Measurements from ENCODE around the gene PACSIN2. TPM values are rescaled to one million over a fixed set of nuclear protein-coding genes. Genes with fewer than 3 reads are reported as not detected.
"Not testable (repeated sequence)": the region's sequence is repeated elsewhere in the genome, so short reads cannot be mapped to it uniquely, and the experiment has no call there.

The PACSIN2 gene
- total RNA-seq, 1 donor from 2014 or later, result 33.4 TPM

DNA sequence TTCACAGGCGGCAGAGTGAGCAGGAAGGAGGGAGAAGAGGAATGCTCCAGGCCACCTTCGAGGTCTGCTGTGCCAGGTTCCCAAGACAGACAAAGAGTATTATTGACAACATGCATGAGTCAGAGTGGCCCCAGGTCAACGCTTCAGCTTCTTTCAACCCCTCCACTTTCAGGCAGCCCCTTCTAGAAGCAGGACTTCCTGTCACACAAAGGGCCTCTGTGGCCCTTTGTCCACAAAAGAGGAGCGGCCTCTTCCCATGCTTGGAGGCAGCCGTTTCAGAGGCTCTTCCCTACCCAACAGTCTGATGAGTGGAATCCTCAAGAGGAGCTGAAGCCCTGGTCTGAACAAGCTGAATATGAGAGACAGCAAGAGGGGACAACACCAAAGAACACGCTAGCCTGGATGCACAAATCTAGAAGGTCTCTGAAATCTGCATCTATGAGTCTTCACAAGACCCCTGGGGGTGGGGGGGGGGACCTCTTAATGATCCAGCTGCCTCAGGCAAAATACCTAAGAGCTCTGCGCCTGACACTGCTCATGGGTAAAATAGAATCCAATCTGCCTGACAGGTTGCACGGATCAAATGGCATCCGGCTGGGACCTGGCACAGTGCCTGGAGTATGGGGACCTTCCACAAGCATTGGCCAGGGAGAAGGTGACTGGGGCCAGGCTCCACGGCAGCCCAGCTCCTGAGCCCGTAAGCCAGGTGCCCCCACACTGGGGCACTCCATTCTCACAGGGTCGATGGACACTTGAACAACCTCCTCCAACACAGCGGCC is 67.5 kb downstream of the PACSIN2 start:
- intact Hi-C loops (cut with micrococcal nuclease), result no loop called here

DNA sequence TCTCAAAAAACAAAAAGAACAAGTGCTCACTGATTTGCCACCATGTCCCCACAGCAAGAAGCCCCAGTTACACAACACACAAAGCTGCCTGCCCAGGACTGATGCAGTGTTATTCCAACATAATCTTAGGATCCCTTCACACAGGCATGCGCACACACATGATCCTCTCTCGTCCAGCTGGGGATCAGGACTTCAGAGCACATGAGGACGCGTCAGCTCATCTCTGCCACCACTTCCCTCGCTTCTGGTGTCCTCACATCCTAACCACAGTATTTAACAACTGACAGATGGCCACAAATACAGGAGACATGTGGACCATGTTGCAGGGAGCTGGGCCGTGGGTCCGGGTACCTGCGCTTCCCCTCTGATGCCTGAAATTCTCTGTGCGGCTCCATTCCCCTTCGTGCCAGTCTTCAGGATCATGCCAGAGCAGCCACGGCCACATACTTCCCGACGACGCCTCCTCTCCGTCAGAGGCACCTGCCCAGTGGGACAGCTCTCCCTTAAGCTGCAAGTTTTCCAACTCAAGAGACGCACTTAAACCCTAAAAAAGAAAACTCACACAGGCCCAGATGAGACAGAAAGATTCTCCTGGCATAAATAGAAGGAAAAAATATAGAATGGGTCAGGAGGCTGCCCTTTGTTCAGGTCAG is 68.3 kb downstream of the PACSIN2 start:
- intact Hi-C loops (cut with micrococcal nuclease), result no loop called here

DNA sequence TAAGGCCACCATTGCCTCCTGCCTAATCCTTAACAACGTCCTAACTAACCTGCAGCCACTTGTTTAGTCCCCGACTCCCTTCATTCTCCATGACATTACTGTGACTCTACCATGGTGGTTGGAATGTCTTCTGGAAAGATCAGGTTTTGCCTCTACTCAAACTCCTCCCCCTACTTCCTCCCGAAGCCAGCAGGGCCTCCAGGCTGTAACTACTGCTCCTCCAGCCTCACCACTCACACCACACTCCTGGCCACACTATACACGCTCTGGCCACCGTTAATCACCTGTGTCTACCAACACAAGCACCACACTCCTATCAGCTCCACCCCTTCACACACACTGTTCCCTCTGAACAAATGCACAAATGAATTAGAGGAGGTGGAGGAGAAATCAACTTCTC is 69.2 kb downstream of the PACSIN2 start:
- intact Hi-C loops (cut with micrococcal nuclease), result no loop called here

DNA sequence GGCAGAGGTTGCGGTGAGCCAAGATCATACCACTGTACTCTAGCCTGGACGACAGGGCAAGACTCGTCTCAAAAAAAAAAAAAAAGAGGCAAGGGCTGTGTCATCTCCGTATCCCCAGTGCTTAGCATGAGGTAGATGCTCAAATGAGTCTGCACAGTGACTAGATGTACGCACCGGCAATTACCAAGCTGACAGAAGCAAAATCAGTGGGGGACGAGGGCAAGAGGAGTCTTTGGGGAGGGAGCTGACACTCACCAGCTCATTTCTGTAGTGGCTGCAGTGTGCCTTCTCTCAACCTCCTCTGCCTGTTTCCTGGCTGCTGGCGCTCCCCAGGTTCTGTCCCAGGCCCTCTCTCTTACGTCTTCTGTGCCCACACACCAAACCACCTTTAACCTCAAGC is 69.9 kb downstream of the PACSIN2 start:
- intact Hi-C loops (cut with micrococcal nuclease), result no loop called here

DNA sequence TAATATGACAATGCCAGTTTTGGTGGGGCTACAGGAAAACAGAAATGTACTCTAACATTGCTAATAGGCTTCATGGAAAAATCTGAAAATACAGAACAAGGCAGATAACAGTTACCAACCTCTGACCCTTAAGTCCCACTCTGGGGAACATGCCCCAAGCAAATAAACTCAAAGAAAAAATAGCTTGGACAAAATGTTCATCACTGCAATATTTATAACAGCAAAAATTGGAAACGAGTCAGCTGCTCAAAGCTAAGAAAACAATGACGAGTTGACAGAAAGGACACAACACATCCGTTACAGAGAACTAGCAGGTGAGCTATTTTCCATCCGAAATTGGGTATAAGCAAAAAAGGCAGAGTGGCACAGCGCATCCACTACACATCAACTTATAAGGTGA is 70.5 kb downstream of the PACSIN2 start:
- intact Hi-C loops (cut with micrococcal nuclease), result no loop called here

DNA sequence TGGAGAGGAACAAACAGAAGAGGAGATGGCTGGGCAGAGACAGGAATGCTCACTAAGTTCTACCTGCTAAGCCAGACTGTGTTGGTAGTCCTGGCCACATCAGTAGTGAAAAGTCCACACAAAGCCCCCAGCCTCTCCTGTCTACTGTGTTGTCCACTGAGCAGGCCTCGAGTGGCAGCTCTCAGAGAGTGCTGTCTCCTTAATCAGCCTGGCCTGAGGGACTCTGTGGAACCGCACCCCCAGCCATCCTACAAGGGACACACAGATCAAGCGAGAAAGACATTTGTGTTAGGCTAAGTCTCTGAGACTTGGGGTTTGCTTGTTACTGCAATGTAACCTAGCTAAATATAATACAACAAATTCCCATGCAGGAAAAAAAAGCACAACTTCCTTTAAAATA is 71.0 kb downstream of the PACSIN2 start:
- intact Hi-C loops (cut with micrococcal nuclease), result no loop called here

DNA sequence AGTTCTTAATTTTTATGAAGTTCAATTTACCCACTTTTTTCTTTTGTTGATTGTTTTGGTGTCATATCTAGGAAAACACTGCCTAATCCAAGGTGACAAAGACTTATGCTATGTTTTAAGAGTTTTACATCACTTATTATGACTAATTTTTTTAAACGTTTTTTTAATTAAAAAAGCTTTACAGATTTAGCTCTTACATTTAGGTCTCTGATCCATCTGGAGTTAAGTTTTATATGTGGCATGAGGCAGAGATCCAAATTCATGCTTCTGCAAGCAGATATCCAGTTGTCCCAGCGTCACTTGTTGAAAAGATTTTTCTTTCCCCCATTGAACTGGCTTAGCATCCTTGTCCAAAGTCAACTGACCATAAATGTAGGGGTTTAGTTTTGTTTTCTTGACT is 72.6 kb downstream of the PACSIN2 start:
- intact Hi-C loops (cut with micrococcal nuclease), result no loop called here

DNA sequence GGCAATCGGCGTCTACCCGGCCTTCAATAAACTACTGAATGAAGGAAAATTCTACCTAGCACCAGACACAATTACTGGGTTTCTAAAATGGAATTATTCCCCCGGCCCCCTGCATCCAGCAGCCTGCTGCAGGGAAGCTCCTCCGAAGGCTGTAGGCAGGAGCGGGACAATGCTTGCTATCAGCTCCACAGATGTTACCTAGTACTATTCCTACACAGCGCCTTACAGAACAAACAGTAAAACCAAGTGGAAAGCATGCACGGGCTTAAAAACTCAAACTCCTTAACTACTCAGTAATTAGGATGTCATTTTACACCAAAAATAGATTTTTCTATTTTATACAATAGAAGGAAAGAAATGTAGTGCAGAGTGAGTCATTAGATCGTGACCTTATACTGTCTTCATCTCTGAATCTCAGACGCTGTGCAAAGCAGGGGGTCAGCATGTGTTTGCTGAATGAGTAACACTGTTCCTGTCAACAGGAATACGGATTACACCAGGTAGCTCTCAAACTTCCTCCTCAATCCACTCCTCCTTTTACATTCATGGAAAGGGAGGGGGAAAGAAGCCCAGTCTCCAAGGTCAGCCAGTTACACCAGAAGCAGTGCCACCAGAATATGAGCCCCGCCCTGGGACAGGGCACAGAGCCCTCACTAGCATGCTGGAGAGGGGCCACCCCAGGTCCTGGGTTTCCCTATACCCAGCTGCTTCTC is 74.9 kb downstream of the PACSIN2 start:
- intact Hi-C loops (cut with micrococcal nuclease), result no loop called here

DNA sequence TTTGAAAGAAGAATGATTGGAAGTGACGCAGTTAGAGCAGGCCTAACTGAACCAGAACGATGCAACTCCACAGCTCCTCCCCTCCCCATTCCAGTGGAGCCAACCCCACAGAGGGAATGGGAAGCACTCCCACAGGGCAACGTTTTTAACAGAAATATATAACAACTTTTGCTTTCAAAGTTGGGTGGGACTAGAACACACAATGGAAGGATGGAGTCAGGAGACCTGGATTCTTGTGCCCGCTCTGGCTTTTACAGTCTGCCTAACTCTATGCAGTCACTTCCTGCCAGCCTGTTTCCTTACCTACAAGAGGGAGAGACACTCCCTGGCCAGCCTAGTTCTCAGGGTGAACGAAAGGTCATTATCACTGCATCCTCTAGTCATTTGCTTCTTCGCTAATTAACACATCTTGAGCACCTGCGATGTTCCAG is 75.5 kb downstream of the PACSIN2 start:
- intact Hi-C loops (cut with micrococcal nuclease), result no loop called here

DNA sequence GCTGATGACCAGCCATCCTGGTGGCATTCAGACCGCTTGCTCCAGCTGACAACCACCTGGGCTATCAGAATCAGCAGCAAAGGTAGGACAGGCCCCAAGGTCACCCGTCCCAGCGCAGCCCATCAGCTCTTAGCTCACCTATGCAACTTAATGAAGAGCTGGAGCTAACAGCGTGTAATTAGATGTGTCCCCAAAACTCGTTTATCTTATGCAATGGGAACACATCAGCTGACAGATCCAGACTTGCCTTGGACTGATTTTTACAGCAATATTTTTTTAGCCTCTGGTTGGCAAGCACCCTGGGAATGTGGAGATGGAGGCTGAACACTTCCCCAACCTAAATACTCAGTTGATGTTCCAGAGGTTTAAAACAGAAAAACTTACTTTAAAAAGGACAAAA is 76.0 kb downstream of the PACSIN2 start:
- intact Hi-C loops (cut with micrococcal nuclease), result no loop called here

DNA sequence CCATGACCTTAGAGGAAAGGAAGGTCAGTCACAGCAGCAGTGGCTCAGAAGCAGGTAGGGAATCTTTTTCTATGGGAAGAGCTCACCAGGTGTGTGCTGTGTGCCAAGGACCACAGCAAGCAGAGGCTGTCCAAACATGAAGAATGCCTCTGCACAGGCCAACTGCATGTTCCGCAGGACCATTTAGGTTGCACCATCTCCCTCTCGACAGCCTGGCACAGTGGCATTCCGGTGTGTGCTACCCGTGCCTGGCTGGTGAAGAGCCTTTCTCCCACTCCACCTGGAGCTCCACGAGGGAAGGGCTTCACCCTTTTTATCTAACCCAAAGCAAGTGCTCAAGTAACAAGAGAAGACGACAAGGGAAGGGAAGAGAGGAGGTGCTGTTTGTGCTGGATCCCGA is 76.5 kb downstream of the PACSIN2 start:
- intact Hi-C loops (cut with micrococcal nuclease), result no loop called here

DNA sequence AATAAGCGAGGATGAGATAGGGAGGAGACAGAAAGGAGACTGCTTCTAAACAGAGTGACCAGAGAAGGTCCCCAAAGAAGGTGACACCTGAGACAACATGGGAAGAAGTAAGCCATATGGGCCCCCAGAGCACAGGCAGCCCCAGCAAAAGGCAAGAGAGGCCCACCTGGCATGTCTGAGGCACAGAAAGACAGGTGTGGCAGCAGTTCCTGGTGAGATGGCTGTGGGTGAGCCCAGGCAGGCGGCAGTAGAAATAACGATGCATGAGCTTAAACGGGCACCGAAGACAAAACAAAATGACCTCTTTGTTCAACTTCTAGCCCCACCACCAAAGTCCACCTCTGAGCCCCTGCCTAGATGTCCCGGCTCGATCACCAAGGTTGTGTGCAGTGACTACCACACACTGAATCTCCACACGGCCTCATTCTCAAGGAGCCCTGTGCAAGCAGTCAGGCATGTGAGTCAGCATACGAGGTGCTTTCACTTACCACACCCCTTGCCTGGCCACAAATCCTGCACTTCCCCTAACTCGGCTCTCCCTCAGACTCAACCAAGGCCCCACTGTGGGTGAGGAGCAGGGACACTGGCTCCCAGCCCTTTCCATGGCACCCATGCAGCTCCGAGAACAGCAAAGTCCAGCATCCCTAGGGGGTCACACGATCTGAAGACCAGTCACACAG is 77.6 kb downstream of the PACSIN2 start:
- intact Hi-C loops (cut with micrococcal nuclease), result no loop called here

DNA sequence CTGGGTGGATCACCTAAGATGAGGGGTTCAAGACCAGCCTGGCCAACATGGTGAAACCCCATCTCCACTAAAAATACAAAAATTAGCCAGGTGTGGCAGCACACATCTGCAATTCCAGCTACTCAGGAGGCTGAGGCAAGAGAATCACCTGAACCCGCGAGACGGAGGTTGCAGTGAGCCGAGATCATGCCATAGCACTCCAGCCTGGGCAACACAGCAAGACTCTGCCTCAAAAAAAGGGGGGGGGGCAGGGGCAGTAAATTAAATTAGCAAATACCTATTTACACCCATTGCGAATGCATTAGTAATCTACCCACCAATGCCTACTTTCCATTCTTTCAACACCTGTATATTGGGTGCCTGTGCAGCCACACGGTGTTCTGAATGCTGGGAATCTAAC is 78.3 kb downstream of the PACSIN2 start:
- intact Hi-C loops (cut with micrococcal nuclease), result not testable (repeated sequence)

DNA sequence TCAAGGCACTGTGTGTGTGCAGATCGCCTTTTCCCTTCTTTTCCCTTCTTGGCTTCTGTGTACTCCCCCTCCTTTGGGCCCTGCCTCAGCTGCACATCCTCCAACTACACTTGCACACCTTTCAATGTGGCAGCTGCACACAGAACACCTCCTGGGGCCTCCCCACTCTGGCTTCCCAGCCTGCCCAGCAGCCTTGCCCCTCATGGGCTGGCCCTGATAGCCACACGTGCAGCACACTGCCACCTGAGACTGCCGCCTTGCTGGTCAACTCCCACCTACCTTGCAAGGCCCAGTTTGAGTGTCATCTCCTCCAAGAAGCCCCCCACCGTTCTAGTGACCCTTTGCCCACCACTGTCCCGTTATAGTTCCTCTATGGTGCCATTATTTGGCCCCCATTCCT is 80.6 kb downstream of the PACSIN2 start:
- intact Hi-C loops (cut with micrococcal nuclease), result no loop called here

DNA sequence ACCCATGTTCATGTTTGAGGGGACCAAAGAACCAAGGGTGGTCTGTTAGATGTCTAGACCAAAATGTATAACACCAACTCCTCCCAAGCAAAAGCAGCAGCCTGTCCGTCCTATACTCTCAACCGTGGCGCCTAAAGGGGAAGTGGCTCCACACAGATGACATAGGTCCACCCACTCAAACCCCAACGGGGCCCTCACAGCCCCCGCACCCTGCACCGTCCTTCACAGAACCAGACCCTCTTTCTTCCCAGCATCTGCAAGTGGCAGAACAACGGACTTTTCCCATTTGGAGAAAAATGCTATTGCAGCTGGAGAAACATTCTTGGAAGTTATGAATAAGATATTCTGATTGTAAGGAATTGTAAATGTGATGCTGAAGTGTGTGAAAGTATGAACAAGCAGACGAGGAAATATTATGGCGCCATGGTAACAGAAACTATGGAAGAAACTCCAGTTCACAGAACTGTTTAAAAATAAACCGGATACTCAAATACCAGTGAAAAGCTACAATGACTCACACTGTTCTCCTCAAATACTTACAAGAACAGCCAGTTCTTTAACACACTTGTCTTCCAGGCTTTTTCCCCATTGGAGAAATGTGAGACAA is 81.4 kb downstream of the PACSIN2 start:
- intact Hi-C loops (cut with micrococcal nuclease), result no loop called here

DNA sequence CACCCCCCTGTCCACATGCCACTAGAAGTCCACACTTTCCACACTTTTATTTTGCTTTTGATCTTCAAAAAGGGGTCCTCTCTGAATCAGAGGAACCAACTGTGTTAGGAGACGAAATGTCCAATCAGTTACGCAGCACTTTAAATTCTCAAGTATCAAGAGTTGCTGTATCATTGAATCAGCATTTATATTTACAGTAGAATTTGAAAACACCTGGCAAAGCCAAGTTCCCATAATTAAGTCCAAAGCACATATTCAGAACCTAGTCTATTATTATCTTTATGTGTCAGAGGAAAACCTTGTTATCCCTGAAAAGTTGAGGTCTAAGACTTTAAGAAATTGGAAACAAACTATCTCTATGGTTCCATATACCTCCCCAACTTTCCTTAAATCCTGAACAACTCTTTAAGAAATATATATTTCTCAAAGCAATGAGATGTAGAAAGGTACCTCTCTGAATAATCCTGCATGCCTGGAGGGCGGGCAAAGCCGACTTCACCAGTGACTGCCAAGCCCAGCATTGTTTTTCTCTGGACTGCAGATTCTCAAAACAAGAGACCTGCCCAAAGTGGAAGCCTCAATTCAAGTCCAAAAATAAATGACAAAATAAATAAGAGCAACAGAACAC is 82.0 kb downstream of the PACSIN2 start:
- intact Hi-C loops (cut with micrococcal nuclease), result no loop called here

DNA sequence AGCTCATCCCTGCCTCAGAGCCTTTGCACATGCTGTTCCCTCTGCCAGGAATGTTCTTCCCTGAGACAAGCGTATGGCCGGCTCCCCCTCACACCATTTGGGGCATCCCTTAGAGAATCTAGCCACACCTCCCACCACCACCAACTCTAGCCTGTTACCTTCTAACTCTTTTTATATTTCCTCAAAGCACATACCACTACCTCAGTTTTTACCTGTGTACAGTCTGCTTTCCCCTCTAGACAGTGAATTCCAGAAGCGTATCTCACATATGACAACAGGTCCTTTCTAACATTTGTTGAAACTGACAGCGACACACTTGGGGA is 82.8 kb downstream of the PACSIN2 start:
- intact Hi-C loops (cut with micrococcal nuclease), result no loop called here

DNA sequence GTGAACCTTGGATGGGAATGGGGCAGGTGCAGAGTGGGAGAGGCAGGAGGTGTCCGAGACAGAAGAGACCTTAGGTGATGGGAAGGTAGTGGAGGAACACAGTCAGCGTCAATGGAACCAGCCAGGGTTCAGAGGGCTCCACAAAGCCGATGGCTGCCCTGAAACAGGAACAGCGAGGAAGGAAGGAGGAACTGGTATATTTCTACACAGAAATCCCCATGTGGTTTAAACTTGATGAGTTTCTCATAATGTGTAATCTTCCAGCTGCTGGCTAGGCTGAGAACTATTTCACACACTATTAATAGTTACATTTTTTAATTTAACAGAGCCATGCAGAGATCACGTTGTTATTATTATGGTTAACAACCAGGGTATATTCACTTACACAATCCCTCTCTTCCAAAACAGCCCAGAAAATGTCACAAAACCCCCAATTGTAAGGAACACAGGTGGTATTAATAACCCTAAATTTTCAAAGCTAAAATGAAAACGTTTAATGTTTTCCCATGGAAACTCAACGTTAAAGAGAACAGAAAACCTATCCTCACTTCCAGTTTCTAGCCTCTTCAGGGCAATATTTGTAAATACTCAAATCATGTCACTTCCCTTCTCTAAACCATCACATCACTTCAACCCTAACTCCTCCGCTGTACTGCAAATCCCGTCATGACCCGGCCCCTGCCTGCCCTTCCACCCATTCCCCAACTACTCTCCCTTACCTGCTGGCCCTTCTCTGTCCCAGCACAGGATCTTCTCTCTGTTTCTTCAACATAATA is 83.3 kb downstream of the PACSIN2 start:
- intact Hi-C loops (cut with micrococcal nuclease), result no loop called here

DNA sequence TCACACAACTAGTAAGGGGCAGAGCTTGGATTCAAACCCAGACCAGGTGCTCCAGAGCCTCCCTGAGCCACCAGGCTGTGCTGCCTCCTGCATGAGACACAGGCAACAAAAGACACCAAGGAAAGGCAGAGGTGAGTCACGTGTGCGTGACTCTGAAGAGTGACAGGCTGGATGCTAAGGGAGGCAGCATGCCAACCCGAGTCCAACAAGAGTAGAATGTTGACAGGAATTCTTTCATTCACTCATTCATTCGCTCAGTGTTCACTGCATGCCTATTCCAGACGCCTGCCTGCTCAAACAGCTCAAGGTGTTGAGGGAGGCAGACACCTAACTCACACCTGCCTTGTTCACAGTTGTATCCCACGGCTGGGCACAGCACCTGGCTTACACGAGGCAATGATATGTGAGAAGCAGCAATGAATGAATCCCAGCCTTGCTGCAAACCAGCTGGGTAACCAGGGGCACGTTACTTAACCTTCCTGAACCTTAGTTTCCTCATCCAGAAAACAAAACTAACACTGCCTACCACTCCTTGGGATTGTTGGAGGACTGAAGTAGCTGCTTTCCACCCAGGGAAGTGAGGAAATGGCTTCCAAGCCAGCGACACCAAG is 84.0 kb downstream of the PACSIN2 start:
- intact Hi-C loops (cut with micrococcal nuclease), result no loop called here

DNA sequence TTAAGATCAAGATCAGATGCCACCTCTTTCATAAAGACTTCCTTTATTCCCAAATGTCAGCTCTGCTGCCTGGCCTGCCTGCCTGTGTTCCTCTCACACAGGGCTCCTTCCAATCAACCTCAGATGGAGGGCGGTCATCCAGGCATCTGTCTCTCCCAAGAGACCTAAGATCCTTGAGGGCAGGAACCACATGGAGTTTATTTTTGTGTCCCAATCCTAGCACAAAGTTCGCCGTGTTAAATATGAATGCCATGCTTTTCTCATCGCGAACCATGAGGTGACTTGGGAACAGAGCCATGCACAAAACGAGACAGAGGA is 85.2 kb downstream of the PACSIN2 start:
- intact Hi-C loops (cut with micrococcal nuclease), result no loop called here

Data from T-helper 2 cell treated with Interferon-gamma antibody and Interleukin-4, amounts not matched to agents 100 ng/mL and 5 ng/mL, for 36 hours (primary cell).